Stimulated activated CD4-positive, alpha-beta T cell treated with anti-CD3 and anti-CD28 coated beads, TNF-alpha, amount 100 ng/mL, for 1 hour (primary cell): ENCODE data around the gene ECHS1.
A peak's percentile ranks its signal among the peaks of the same experiment; 100 is the strongest.

Experiments
- DNase-seq, 3 donors: peaks; one replicate each; pipeline ENCODE4 v3.0.0-alpha.2; 2020; ENCODE audit warnings: low read depth in 3 of 3, low spot score in 1 of 3

The ECHS1 gene

GRCh38 chr10:133359554-133359971 lies 13.6 kb downstream of the ECHS1 start:
- no peak for DNase-seq

GRCh38 chr10:133358925-133359310 lies 14.2 kb downstream of the ECHS1 start:
- no peak for DNase-seq

- no peak for DNase-seq
Observed at GRCh38 chr10:133358162-133358924, 14.8 kb downstream of the ECHS1 start.

GRCh38 chr10:133357285-133358161 lies 15.6 kb downstream of the ECHS1 start, which contains the start of gene FUOM:
TSS of gene FUOM (minus strand) at chr10:133358019. CDS start at chr10:133358007, 12 bp downstream.
- peak in 2 of 3 donors; percentile 45 to 59 for DNase-seq

- DNase-seq = no peak
Observed at GRCh38 chr10:133356549-133357284, 16.4 kb downstream of the ECHS1 start.

GRCh38 chr10:133355991-133356390 lies 17.2 kb downstream of the ECHS1 start:
- DNase-seq = no peak

- DNase-seq = no peak
Observed at GRCh38 chr10:133355266-133355665, 17.9 kb downstream of the ECHS1 start.

- DNase-seq = no peak
Observed at GRCh38 chr10:133354672-133355240, 18.4 kb downstream of the ECHS1 start.

GRCh38 chr10:133353988-133354605 lies 19.1 kb downstream of the ECHS1 start:
- no peak for DNase-seq

GRCh38 chr10:133353202-133353959 lies 19.8 kb downstream of the ECHS1 start:
- no peak for DNase-seq

GRCh38 chr10:133351408-133352318 lies 21.5 kb downstream of the ECHS1 start:
- no peak for DNase-seq

GRCh38 chr10:133350950-133351329 lies 22.2 kb downstream of the ECHS1 start:
- no peak for DNase-seq

GRCh38 chr10:133350283-133350949 lies 22.7 kb downstream of the ECHS1 start:
- DNase-seq = no peak

GRCh38 chr10:133349577-133350011 lies 23.6 kb downstream of the ECHS1 start:
- no peak for DNase-seq

- DNase-seq = no peak
Observed at GRCh38 chr10:133349160-133349568, 24.0 kb downstream of the ECHS1 start.

GRCh38 chr10:133347710-133348517 lies 25.2 kb downstream of the ECHS1 start:
- DNase-seq = no peak

- no peak for DNase-seq
Observed at GRCh38 chr10:133346413-133346812, 26.7 kb downstream of the ECHS1 start.
